GM21423 (cell line): ENCODE data around the gene SAPCD2.

Source experiments
- ATAC-seq: cut with Tn5 transposase; IDR thresholded peaks from one replicate; pipeline ENCODE4 v1.9.1; 2021; ENCODE audit warnings: mild to moderate bottlenecking, moderate library complexity; ENCODE audit not compliant: unreplicated experiment

Gene SAPCD2

DNA sequence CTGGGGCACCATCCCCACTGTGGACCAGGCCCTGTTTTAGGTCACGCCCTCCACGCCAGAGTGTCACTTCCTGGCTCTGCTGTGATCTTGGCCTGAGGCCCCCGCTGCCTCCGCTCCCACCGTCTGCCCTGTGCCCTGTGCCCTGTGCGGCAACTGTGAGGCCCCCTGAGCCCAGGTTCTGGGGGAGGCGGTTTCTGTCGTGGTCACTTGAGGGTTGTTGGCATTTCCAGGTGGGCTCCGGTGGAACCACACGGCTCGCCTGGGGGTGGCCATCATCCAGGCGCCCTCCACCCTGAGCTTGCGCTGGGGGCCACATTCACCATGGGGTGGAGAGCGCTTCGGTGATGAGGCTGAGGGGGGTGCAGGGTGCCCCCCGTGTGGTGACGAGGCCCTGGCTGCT, 37.6 kb upstream of the SAPCD2 start:
- no peak for ATAC-seq

DNA sequence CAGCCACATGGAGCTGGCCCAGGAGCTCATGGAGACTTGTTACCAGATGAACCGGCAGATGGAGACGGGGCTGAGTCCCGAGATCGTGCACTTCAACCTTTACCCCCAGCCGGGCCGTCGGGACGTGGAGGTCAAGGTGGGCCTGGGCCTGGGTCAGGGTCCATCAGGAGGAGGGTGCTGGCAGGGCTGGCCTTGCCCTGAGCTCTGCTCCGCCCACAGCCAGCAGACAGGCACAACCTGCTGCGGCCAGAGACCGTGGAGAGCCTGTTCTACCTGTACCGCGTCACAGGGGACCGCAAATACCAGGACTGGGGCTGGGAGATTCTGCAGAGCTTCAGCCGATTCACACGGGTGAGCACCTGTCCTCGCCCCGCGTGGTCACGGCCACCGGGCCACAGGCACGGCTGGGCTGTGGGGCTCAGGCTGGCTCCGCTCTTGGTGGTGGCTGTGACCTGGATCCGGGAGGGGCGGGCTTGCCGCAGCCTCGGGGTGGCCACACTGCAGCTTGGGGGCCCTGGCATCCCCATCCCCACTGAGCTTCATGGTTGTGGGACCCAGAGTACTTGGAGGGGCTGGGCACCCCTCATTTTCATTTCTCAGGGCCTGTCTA, 37.1 kb upstream of the SAPCD2 start:
- ATAC-seq: no peak

DNA sequence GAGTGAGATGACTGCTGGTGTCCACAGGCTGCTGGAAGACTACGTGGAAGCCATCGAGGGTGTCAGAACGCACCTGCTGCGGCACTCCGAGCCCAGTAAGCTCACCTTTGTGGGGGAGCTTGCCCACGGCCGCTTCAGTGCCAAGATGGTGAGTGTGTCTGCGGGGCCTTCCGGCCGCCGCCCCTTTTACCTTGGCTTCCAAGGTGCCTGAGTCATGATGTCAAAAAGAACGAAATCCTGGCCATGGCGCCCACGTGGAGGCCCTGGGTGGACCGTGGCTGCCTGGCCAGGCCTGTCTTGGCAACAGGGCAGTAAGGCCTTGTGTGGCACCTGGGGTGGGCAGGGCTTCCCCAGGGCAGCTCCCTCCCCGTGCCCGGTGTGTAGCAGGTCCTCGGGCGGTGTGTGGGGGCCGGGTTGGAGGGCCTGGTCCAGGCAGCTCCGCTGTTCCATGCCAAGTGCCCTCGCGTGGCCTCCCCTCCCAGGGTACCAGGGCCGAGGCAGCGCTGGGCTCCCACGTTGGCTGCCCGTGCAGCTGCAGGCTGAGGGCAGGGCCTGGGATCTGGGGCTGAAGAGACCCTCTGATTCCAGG, 36.4 kb upstream of the SAPCD2 start:
- no peak for ATAC-seq

DNA sequence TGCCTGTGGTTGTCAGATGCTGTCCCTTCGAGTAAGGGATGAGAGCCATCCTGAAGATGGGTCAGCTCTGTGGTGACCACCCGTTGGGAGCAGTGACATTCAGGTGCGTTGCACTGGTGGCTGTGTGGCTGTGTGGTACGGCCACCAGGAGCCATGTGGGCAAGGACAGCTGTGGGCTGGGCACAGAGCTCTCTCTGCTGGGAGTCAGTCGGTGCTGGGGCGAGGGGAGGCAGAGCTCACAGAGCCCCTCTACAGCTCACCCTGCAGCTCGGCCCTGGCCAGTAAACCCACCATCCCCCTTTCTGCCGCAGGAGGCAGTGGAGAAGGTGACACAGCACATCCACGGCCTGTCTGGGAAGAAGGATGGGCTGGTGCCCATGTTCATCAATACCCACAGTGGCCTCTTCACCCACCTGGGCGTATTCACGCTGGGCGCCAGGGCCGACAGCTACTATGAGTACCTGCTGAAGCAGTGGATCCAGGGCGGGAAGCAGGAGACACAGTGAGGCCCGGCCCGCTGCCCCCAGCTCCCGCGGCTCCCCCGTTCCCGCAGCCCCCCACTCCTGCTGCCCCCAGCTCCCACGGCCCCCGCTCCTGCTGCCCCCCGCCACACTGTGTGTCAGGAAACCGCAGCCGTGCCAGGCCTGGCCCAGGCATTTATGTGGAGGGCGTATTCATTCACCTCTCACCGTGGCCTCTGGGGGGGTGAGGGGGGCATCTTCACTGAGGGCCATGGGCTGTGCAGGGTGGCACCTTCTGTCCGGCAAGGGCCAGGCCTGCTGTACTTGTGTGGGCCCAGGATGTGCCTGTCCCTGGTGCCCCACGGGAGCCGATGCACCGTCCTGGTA, 35.7 kb upstream of the SAPCD2 start:
- no peak for ATAC-seq

DNA sequence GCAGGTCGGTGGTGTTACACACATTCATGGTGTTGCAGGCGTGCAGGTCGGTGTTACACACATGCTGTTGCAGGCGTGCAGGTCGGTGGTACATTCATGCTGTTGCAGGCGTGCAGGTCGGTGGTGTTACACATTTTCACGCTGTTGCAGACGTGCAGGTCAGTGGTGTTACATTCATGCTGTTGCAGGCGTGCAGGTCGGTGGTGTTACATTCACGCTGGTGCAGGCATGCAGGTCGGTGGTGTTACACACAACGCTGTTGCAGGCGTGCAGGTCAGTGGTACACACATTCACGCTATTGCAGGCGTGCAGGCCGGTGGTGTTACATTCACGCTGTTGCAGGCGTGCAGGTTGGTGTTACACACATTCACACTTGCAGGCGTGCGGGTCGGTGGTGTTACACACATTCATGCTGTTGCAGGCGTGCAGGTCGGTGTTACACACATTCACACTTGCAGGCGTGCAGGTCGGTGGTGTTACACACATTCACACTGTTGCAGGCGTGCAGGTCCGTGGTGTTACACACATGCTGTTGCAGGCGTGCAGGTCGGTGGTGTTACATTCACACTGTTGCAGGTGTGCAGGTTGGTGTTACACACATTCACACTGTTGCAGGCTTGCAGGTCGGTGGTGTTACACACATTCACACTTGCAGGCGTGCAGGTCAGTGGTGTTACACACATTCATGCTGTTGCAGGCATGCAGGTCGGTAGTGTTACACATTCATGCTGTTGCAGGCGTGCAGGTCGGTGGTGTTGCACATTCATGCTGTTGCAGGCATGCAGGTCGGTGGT, 33.0 kb upstream of the SAPCD2 start:
- ATAC-seq: no peak

DNA sequence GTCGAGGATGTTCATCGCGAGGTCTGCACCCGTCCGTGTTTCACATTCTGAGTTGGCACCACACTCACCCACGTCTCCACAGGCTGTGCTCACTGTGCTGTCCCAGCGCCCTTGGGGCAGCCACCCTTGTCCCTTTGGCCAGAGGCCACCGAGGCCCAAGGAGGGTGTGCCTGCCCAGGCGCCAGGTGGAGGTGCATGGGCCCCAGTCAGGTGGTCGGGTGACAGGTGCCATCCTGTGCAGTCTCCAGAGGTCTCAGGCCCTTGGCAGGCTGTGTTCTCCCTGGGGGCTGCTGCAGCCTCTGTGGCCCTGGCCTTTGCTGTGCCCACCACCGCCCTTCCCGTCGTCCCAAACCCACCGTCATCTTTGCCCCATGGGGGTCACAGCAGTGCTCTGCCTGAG, 28.9 kb upstream of the SAPCD2 start:
- ATAC-seq: no peak

DNA sequence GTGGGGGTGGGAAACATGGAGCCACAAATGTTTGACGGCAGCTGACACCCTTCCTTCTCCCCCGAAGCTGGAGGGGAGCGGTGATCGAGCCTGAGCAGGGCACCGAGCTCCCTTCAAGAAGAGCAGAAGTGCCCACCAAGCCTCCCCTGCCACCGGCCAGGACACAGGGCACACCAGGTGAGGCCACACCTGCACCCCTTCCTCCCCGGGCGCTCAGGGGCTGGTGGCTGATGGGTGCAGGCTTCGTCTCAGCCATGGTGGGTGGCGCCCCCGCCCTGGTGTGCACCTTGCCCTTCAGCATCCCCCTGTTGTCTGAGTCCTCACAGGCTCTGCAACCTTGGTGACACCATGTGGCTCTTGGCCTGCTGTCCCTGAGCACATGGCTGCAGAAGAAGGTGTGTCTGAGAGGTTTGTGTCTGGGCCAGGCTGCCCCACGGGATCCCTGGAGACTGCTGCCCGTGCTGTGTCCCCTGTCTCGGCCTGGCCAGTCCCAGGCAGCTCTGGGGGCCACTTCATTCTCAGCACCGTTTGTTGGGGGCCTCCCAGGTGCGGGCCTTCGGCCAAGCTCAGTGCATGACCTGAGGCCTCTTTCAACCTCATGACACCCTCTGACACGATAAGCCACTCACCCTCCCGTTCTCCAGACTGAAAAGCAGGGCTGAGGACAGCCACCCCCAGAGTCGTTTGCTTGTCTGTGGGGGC, 27.6 kb upstream of the SAPCD2 start:
- no peak for ATAC-seq

DNA sequence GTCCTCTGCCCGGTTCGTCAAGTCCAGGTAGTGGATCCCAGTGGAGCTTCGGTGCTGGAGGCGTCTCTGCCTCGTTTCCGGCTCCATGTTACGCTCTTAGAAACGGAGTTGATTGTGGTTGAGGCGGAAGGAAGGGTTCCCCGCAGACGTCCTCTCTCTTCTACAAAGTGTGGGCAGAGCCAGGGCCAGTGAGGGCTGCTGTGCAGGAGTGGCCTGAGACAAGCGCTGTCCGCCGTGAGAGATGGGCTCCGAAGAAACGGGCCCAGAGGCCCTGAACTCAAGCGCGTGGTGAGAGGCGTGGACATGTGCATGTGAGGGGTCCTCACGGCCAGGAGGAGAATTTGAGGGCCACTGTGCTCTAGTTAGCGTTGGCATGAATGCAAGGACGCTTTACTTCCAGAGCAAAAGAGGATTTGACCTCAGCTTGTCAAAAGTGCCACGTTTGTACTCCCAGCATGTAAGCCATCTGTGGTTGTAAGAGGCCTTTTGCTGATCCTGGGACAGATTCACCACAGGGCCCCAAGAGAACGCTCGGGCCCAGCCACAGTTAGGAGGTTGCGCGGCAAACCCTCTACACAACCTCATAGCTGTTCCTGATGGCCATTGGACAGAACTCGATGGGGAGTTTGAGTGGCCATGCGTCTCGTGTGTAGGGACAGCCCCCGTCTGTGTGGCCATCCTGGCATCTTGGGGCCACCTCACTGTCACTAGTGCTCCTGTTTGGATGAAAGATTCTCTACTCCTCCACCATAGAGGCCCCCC, 26.6 kb upstream of the SAPCD2 start:
- ATAC-seq: no peak

DNA sequence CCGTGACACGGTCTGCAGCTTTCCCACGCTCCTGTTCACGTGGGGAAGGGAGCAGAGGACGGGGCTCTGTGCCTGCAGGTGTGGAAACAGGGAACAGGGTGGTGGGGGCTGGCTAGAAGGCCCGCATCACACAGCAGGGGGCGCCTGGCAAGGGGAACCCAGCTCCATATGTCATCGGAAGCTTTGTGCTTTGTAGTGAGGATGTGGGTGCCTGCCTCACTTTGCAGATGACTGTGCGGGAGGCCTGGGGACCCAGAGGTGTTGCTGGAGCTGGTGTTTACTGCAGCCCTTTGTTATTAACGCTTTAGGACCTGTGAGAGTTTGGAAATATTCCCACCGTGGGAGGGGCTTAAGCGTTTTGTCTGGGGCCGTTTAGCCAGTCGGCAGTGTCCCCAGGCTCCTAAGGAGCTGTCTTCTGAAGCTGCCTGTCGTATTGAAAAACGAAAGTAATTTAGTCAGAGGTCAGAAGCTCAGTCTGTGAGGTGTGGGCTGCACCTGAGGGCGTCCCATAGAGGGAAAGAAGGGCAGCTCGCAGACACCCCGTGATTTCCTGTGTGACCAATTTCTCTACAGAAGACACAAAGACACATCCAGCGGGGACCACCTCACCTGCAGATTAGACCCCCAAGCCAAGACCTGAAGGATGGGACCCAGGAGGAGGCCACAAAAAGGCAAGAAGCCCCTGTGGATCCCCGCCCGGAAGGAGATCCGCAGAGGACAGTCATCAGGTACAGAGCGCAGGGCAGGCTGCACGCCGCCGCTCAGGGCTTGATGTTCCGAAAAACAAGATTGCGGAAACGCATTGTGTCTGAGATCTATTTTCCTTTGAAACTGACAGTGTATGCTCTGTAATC, 25.5 kb upstream of the SAPCD2 start:
- peak; percentile 59 for ATAC-seq

DNA sequence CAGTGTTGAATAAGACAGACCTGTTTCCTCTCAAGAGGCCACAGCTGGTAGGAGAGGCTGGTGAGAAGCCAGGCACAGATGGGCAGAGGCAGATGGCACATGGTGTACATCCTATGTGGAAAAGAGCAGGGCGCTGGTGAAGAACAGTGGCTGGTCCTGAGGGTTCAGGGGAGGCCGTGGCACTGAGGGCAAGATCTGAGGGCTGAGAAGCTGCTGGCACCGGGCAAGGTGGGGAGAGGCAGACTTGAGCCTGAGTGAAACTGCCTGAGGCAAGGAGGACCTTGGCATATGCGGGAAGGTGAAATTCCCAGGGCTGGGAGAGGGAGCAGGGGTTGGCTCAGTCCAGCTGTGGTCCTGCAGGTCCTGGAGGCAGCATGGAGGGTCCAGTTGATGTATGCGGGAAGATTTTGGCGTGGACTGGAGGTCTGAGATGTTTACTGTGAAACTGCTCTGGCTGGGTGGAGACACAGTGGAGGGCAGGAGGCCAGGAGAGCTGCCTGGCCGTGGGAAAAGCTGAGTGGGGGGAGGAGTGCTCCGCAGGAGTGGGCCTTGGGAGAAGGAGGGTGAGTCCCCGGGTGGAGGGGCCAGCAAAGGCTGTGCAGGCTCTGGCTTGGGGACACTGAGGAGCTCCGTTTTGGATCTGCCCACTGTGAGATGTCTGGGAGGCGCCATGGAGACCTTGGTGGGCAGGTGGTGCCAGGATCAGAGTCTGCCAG, 19.0 kb upstream of the SAPCD2 start:
- no peak for ATAC-seq

DNA sequence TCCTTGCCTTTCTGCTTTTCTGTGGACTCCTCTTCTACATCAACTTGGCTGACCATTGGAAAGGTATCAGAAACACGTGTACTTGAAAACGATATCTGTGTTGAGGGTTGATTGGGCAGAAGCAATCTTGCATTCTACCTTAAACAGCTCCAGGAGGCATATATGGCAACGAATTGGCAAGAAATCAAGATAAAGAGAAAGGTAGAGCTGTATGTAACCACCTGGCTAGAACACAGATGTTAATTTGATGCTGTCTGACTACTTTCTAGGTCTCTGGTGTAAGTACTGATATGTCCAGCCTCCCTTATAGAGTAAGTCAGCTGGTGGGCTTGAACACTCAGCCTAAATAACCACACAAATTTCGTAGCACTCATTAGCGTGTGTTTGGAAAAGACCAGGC, 17.8 kb upstream of the SAPCD2 start:
- no peak for ATAC-seq

DNA sequence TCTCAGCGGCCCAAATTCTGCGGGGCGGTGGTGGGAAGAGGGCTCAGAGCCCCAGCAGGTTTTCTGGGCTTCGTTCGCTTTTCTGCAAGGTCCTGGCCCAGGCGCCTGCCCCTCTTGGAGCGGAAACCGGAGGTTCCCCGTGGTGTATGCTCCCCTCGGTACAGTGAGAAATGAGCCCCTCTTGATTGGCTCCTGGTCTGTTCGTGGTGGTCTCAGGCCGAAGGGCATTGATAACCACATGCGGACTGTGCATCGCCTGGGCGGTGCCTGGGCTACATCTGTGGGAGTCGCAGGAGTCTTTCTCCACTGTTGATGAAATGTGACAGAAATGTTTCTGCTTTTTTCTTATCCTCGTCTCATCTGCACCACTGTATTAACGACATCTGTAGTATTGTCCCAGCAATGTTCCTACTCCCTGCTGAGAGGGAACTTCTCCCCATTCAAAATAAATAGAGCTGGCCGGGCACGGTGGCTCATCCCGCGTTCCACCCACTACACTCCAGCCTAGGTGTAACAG, 17.1 kb upstream of the SAPCD2 start:
- ATAC-seq: no peak

DNA sequence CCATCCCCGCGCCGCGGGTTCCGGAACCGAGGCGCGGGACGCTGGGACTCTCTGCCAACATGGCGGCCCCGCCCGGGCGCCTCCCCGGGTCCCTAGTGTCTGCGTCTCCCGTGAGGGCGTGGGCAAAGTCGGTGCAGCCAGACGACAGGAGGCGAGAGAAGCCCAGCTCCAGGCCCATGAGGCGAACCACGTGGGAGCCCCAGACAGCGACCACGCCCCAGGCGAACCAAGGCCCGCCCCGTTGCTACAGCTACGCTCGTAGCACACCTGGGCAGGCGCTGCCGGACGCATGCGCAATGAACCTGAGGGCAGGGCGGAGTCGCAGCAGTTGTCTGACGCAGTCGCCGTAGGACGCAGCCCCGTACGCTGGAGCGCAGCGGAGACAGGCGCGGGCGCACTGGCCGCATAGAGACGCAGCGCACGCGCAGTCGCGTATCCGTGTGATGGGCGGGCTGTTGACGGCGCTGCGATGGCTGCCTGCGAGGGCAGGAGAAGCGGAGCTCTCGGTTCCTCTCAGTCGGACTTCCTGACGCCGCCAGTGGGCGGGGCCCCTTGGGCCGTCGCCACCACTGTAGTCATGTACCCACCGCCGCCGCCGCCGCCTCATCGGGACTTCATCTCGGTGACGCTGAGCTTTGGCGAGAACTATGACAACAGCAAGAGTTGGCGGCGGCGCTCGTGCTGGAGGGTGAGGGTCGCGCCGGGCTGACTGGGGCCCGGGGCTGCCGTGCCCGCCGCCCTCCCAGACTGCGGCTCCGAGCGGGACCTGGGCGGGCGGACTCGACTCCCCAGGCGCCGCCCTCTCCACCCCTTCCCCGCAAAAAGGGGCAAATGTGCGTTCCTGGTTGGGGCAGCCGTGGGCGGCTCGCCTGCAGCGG, 16.4 kb upstream of the SAPCD2 start, which contains the start of gene MAN1B1:
Gene MAN1B1 (plus strand): TSS at position 455 of the 878 bp plus-strand sequence. CDS start 15 bp downstream, at position 470.
- ATAC-seq: peak; percentile 78

DNA sequence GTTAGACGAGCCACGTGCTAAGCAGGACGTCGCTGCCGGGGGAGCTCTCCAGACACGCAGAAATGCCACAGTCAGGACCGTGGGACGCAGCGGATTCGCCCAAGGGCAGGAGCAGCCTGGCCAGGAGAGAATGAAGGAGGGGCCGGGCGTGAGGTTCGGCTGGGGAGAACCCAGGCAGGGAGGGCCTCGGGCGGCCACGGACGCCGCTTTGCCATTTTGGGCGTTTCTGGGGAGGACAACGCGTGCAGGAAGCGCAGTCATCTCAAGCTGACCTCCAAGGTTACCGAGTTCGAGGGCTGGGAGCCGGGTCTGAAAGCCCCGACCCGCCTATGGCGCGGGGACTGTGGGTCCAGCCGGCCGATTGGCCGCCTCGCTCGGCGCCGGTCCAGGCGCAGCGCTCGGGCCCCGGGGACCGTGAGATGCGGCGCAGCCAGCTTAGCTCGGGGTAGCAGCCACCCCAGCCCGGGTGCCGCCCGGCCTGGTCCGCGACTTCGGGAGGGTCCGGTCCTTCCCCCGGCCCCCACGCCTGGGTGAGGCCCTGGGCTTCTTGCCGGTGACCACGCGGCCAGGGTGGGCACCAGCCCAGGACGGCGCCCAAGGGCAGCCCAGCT, 15.7 kb upstream of the SAPCD2 start:
- ATAC-seq: no peak

DNA sequence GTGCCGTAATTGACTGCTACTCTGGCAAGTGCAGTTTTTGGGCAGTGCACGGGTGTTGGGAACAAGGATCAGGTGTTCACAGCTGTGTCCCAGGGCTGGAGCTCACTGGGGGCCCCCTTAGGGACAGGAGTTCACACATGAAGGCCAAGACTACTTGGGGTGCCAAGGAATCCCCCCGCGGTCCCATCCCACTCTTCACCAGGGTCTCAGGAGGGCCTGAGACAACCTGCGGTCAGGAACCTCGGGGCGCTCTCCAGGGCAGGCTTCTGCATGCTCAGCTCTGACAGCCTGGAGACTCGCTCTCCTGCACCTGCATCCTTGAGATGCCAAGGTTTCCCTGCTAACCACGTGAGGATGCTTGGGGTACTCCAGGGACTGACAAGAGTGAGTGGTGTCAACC, 14.2 kb upstream of the SAPCD2 start:
- no peak for ATAC-seq

DNA sequence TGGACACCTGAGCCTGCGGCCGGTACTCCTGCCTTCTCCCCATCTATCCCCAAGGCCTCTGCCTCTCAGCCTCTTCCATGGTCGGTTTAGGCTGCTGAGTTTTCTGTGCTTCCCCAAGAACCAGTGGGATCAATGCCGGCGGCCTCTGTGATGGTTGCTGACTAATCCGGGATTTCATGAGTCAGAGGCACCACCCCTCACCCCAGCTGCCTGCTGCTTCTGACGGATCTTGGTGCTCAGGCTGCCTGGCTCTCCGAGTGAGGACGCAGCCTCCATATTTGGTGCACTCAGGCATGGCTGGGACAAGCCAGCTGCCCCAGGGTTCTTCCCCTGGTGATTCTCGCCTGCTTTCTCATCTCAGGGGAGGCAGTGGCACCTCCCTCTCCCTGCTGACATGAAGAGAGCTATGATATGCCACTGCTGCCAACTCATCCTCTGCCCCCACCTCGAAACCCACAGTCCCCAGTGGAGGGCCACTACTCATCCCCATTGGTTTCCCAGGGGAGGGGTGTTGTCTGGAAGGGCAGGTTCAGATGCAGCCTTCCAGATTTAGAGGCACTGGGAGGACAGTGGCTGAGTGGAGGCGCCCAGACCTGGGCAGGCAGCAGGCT, 13.1 kb upstream of the SAPCD2 start:
- no peak for ATAC-seq
